Amygdala (tissue), 56 donors: ENCODE results near the gene PRDM12.

ENCODE experiments used
- DNase-seq, 56 donors: peaks; one replicate each; lab custom pipeline; 2025; lab: John Stamatoyannopoulos, UW

PRDM12 gene

GRCh38 chr9:130635721-130636647, 28.4 kb upstream of the PRDM12 start:
- DNase-seq = no peak

DNA sequence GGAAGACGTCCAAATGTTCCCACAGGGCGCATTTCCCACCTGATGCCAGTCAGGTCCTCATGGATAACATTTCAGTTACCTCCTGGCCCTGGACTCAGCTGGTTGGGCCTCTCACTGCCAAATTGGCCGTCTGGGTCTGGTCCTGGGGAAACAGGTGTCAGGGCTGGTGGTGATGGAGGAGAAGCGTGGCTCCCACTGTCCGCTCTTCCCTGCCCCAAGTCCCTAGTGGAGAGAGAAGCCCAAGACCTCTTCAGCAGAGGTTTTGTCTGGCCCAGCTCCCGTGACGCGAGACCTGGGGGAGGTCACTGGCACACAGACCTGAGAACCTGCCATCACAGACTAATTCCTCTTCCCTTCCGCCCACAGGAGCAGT, 27.8 kb upstream of the PRDM12 start:
- DNase-seq = no peak

GRCh38 chr9:130638284-130639123, 25.9 kb upstream of the PRDM12 start:
- no peak for DNase-seq

DNA sequence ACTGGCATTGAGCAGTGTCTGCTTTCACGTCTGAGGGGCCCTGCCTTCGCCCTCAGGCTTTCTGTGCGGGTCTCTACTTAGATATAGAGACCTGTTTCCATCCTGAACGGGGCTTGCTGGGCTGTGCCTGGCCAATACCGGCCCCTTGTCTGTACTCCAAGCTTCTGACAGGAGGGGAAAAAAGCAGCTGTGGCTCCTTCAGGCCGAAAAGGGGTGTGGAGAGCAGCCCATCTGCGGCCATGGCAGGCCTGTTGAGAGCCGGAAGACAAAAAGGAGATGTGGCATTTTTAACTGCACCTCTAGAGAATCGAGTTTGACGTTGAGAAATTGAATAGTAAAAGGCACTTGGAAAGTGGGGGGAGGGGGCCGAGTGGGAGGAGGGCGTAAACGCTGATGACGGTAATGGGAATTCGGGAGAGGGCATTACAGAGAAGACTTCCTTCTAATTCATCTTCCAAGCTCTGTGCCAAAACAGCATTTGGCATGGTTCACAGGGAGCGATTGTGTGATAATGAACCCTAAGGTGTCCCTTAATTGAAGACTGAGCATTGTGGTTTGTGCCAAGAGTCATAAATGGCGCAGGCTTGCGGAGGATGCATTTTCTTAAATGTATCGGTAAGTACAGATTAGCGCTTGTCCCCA, 25.1 kb upstream of the PRDM12 start:
- no peak for DNase-seq

DNA sequence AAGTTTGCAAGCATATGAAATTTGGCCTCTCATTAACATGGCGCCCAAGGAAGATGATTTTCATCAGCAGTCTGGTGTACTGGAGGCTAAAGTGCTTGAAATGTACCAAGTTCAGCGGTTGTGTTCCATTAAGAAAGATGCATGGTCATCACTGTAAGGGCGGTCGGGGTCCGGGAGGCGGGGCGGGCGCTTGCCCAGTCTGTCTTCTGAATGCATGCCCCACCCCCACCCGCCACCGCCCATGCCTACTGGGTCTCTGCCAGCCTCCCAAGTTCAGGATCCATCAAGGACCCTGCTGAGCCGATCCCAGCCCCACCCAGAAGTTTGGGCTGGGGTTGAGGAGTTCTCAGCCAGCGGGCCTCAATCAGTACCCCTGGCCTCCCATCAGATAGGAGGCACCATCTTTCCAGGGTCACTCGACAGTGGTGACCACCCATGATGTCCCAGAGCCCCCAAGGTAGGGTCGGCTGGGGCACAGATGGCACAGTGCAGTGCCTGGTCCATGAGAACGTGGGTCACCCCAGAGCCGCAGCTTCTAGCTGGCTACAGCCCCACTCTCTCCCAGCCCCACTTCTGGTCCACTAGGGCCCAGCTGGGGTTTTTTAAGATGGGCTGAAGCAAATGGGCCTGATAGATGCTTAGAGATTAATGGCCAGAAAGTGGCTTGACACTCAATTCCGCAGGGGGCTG, 24.4 kb upstream of the PRDM12 start:
- no peak for DNase-seq

GRCh38 chr9:130640681-130641080, 23.7 kb upstream of the PRDM12 start:
- DNase-seq = no peak

DNA sequence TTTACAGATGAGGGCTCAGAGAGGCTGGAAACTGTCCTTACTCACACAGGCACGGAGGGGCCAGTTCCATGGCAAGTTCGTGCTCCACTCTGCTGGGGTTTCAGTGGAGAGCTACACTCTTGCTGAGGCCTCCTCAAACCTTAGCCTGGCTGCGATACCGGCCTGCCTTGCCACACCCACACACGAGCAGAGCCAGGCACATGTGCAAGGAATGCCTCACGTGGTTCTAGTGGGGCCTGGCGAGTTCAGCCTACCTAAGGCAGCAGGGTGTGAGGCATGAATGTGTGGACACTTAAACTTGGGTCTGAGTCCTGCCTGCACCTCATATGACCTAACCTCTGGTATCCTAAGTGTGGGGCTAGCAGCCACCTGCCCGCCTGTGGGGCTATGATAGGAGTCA, 21.5 kb upstream of the PRDM12 start:
- DNase-seq = no peak

DNA sequence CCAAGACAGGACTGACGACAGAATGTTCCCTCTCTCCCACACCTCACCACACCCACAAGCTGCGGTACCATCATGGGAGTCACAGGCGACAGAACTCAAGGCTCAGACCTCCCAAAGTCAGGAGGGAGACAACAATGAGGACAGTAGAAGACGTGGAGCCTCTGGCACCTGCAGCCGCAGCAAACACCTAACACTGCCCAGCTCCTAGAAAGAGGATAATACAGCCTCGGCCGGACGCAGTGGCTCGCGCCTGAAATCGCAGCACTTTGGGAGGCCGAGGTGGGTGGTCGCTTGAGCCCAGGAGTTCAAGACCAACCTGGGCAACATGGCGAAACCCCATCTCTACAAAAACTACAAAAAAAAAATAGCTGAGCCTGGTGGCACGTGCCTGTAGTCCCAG, 13.2 kb upstream of the PRDM12 start:
- no peak for DNase-seq

DNA sequence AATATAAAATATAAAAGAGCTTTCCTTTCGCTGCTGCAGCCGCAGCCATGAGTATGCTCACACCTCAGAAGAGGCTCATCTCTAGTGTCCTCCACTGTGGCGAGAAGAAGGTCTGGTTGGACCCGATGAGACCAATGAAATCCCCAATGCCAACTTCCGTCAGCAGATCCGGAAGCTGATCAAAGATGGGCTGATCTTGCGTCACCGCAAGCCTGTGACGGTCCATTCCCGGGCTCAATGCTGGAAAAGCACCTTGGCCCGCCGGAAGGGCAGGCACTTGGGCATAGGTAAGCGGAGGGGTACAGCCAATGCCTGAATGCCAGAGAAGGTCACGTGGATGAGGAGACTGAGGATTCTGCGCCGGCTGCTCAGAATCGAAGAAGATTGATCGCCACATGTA, 12.6 kb upstream of the PRDM12 start:
- no peak for DNase-seq

DNA sequence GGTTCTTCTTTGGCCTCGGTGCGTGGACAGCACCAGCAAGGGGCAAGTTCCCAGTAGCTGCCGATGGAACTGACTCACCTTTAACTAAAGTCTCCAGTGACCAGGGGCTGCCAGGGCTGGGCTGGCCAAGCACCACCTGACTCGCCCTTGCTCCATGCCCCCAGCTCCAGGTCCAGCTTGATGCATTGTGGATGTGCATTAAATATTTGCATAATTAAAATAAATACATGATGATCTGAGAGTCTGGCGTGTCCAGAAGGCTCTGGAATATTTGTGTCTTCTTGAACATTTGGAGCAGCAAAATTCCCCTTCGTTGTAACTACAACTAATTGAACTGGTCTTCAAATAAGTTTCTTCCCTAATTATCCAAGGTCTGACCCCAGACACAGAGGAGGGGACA, 9.5 kb upstream of the PRDM12 start:
- no peak for DNase-seq

- DNase-seq = no peak
These were observed 5.3 kb upstream of the PRDM12 start for GRCh38 chr9:130658893-130659698.

DNA sequence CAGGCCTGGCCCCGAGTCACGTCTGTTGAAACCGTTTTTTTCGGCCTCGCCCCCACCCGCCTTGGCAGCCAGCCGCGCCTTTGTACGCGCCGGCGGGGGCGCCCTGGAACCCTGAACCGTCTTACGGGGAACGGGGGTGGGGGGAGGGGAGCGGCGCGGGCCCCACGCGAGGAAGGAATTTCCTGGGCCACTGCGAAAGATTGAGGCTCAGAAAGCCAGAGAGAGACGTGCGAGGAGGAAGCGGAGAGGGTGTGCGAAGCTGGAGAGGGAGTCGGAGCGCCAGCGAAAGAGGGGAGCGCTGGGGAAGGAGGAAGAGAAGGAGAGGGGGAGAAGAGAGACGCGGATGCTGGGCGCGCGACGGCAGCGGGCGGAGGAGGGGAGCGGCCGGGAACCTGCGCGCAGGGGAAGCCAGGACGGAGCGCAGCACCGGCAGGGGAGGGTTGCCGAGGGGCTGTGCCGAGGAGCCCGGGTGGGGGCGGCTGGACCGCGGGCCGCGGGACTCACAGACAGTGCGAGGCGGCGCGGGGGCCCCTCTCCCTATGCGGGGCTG, 4.6 kb upstream of the PRDM12 start:
- DNase-seq = no peak

- no peak for DNase-seq
These were observed 4.1 kb upstream of the PRDM12 start for GRCh38 chr9:130660326-130660682.

DNA sequence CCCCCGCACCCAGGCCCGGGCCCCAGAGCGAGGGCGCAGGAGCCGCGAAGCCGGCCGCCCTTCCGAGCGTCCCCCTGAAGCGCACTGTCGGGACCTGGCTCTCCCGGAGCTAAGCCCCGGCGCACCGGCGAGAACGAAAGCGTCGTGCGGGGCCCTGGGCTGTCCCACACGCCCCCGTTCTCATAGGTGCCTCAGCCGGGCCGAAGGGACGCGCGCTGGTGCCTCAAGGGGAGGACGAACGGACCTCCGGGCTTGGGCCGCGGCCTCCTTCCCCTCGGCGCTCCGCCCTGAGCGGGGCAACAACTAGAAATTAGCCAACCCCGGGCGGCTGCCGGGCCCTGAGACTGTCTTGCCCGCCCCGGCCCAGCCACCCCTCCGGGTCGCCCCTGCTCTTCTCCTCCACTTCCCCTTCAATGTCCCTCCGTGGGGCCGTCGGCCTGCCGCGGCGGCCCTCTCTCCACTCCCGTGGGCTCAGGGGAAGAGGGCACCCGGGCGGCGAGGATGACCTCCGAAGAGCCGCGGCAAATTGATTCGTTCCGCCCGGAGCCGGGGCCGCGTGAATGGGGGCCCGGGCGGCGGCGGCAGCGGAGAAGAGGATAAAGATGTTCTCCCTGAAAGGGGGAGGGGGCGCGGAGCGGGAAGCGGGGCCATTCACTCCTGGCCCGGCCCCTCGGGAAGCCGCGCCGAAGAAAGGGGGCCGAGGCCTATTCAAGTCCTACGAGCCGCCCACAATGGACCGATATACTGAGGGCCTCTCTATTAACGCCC, 3.5 kb upstream of the PRDM12 start:
- no peak for DNase-seq

- DNase-seq = no peak
These were observed 2.8 kb upstream of the PRDM12 start for GRCh38 chr9:130661451-130662098.

DNA sequence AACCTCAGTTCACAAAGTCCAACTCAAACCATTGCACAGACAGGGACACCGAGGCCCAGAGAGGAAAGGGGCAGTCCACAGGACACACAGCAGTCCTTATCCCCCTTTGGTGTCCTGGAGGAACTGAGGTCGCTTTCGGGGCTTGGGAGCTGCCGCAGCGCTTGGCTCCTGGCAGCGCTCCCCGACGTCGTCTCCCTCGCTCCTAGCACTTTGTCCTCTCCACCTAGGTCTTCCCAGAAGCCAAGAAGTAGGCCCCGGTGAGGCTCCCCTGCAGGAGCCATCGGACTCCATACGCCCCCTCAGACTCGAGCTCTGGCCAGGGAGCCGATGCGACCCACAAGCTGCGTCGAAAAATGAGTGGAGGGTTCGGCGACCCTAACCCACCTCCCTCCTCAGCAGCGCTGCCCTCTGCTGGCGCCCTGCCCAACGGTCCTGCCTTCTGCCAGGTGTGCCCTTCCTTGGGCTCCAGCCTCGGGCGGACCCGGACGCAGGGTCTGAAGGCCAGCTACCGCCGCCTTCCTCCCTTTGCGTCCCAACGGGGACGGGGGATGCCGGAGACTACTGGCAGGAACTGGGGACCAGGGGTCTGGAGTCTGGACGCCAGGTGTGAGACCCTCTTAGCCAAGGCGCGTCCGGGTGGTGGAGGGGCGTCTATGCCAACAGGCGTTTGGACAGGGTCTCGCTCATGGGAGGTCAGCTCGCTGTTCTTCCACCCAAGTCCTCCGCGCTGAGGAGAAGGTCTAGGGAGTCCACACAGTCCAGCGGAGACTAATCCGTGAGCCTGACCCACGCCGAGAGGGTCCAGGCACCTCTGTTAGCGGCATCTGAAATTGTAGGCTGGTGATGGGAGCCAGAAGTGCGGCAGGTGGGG, 2.1 kb upstream of the PRDM12 start:
- no peak for DNase-seq

- DNase-seq = no peak
These were observed 1.5 kb upstream of the PRDM12 start for GRCh38 chr9:130662970-130663257.
